Liver (tissue), 9 donors: ENCODE data around the gene SLC38A11. TPM values are rescaled to one million over a fixed set of nuclear protein-coding genes. Genes with fewer than 3 reads are reported as not detected.

Source experiments
- DNase-seq: peaks from one replicate; pipeline ENCODE4 v3.0.0-alpha.2; 2017; ENCODE audit warnings: low spot score
- H3K27ac ChIP-seq, 2 donors: one replicate each; pipeline ENCODE4 v1.7.0; 2013; ENCODE audit warnings: inconsistent platforms in 2 of 2, low read length in 2 of 2, control low read depth in 1 of 2, low read depth in 1 of 2, mild to moderate bottlenecking in 1 of 2
- H3K27me3 ChIP-seq, 4 donors: one replicate each; pipeline versions ENCODE4 v1.6.1 to v1.7.0; 2013; ENCODE audit warnings: low read length in 3 of 4, inconsistent platforms in 1 of 4, mild to moderate bottlenecking in 1 of 4, moderate library complexity in 1 of 4; ENCODE audit not compliant: control insufficient read depth in 4 of 4, insufficient read depth in 4 of 4
- H3K36me3 ChIP-seq, 4 donors: one replicate each; pipeline versions ENCODE4 v1.6.1 to v1.7.0; 2013; ENCODE audit warnings: low read length in 3 of 4, mild to moderate bottlenecking in 3 of 4, low read depth in 1 of 4, moderate library complexity in 1 of 4; ENCODE audit not compliant: control insufficient read depth in 4 of 4, insufficient read depth in 3 of 4
- H3K4me1 ChIP-seq, 4 donors: one replicate each; pipeline versions ENCODE4 v1.6.1 to v1.7.0; 2013; ENCODE audit warnings: low read length in 3 of 4, mild to moderate bottlenecking in 3 of 4, moderate library complexity in 1 of 4; ENCODE audit not compliant: control insufficient read depth in 4 of 4, insufficient read depth in 4 of 4
- H3K4me3 ChIP-seq, 3 donors: one replicate each; pipeline versions ENCODE4 v1.6.1 to v1.7.0; 2013; ENCODE audit warnings: low read length in 3 of 3, control low read depth in 1 of 3, low read depth in 1 of 3, mild to moderate bottlenecking in 1 of 3
- H3K9ac ChIP-seq, 2 donors: one replicate each; pipeline ENCODE4 v1.7.0; 2013; ENCODE audit warnings: low read length in 2 of 2, mild to moderate bottlenecking in 2 of 2, moderate library complexity in 2 of 2, control low read depth in 1 of 2, low read depth in 1 of 2
- H3K9me3 ChIP-seq, 4 donors: one replicate each; pipeline versions ENCODE4 v1.6.1 to v1.7.0; 2013; ENCODE audit warnings: low read length in 3 of 4; ENCODE audit not compliant: control insufficient read depth in 4 of 4
- EGR1 ChIP-seq, 2 donors: IDR thresholded peaks; 2 replicates each; pipeline ENCODE4 v1.6.1; 2016 to 2018; ENCODE audit warnings: antibody characterized with exemption in 2 of 2, low read depth in 2 of 2
- FOXA1 ChIP-seq: IDR thresholded peaks from 2 replicates; pipeline ENCODE4 v1.6.1; 2016; ENCODE audit warnings: antibody characterized with exemption
- FOXA2 ChIP-seq: IDR thresholded peaks from 2 replicates; pipeline ENCODE4 v1.6.1; 2016; ENCODE audit warnings: antibody characterized with exemption
- GABPA ChIP-seq, 2 donors: IDR thresholded peaks in 1 of 2; conservative IDR thresholded peaks in 1 of 2; 2 replicates each; pipeline ENCODE4 v1.6.1; 2016; ENCODE audit warnings: antibody characterized with exemption in 2 of 2, mild to moderate bottlenecking in 1 of 2, moderate library complexity in 1 of 2
- HNF4A ChIP-seq, 2 donors: conservative IDR thresholded peaks; 2 replicates each; pipeline ENCODE4 v1.6.1; 2016; ENCODE audit warnings: antibody characterized with exemption in 2 of 2, mild to moderate bottlenecking in 2 of 2
- HNF4G ChIP-seq: IDR thresholded peaks from 2 replicates; pipeline ENCODE4 v1.6.1; 2016; ENCODE audit warnings: antibody characterized with exemption
- JUND ChIP-seq, 2 donors: IDR thresholded peaks; 2 replicates each; pipeline ENCODE4 v1.6.1; 2016; ENCODE audit warnings: antibody characterized with exemption in 2 of 2
- NR2F2 ChIP-seq: IDR thresholded peaks from 2 replicates; pipeline ENCODE4 v1.6.1; 2016; ENCODE audit warnings: antibody characterized with exemption
- RAD21 ChIP-seq, 2 donors: IDR thresholded peaks; 2 replicates each; pipeline ENCODE4 v1.6.1; 2016; ENCODE audit warnings: antibody characterized with exemption in 2 of 2, mild to moderate bottlenecking in 2 of 2
- RXRA ChIP-seq, 2 donors: IDR thresholded peaks; 2 replicates each; pipeline ENCODE4 v1.6.1; 2017 to 2018; ENCODE audit warnings: antibody characterized with exemption in 2 of 2, mild to moderate bottlenecking in 1 of 2
- SP1 ChIP-seq: IDR thresholded peaks from 2 replicates; pipeline ENCODE4 v1.6.1; 2018; ENCODE audit warnings: antibody characterized with exemption, mild to moderate bottlenecking
- TAF1 ChIP-seq: conservative IDR thresholded peaks from 2 replicates; pipeline ENCODE4 v1.6.1; 2016; ENCODE audit warnings: antibody characterized with exemption, mild to moderate bottlenecking
- YY1 ChIP-seq: IDR thresholded peaks from 2 replicates; pipeline ENCODE4 v1.6.1; 2016; ENCODE audit warnings: antibody characterized with exemption, mild to moderate bottlenecking
- WGBS: extraction: QIAGEN DNeasy Blood & Tissue Kit; methylation state at CpG from one replicate; pipeline ENCODE4 v1.1.7; 2013; 5-methylcytosine and 5-hydroxymethylcytosine counted together
- polyA plus RNA-seq, 2 donors: library from polyadenylated mRNA; stranded (reverse) in 1 of 2; unstranded in 1 of 2; fragments of 200-250 nt in 1 of 2; fragments of >200 nt in 1 of 2; fragmentation: Nextera tagmentation in 1 of 2; extraction: Ambion mirVana in 1 of 2; gene quantifications; one replicate each; pipeline versions ENCODE4 v1.2.1 to v1.2.3, GENCODE V29; 2013 to 2015
- total RNA-seq, 2 donors: library from RNA; depleted of rRNA; stranded (reverse); fragments of >200 nt; gene quantifications; one replicate each; pipeline ENCODE4 v1.2.3, GENCODE V29; 2014
- TF ChIP-seq, protein P1 (sequence below): IDR thresholded peaks from 2 replicates; pipeline ENCODE4 v1.6.1; 2016; ENCODE audit warnings: antibody characterized with exemption
- TF ChIP-seq, protein P2 (sequence below): fragments of 150-350 bp; IDR thresholded peaks from 2 replicates; pipeline ENCODE4 v1.5.1; 2017; ENCODE audit warnings: improper control_type of control experiment, low read depth, low read length; ENCODE audit not compliant: missing input control
- TF ChIP-seq, protein P3 (sequence below): IDR thresholded peaks from 2 replicates; pipeline ENCODE4 v1.6.1; 2016; ENCODE audit warnings: antibody characterized with exemption
- TF ChIP-seq, protein P4 (sequence below): IDR thresholded peaks from 2 replicates; pipeline ENCODE4 v1.6.1; 2016; ENCODE audit warnings: antibody characterized with exemption, mild to moderate bottlenecking
- TF ChIP-seq, protein P5 (sequence below): IDR thresholded peaks from 2 replicates; pipeline ENCODE4 v1.6.1; 2016; ENCODE audit warnings: antibody characterized with exemption
- donor health status: healthy.
- donor health status: healthy.
- donor health status: healthy.
- donor health status: healthy.
- donor health status: healthy.

SLC38A11 gene
- total and polyA plus RNA-seq, 4 donors = 0.54 to 3.3 (median 2.3) TPM

DNA sequence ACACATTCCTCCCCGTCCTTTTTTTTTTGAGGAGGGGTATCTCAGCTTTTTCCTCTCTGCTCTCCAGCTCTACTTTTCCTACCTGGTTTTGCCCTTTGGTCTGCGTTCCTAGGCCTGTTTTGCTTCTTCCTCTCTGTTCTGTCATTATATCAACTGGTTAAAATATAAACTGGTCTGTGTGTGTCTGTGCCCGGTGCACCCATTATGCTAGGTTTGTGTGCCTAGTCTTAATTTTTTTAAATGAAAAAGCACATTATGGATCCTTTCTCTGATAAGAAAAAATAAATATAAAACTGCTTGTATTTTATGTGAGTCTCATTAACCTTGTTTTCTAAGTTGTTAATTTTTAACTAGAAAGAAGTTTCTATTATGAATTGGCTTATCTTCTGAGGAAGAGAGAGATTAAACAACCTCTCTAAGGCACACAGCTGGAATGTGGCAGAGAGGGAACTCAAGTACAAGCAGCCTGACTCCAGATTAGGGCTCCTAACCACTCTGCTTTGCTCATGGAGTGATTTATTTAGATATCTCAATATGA lies 17.4 kb downstream of the SLC38A11 start:
- peak overlapping the region; percentile 73 to 78 for H3K27ac ChIP-seq
- no peaks in the 10 kb centered on the region for H3K36me3 ChIP-seq
- H3K9ac ChIP-seq = peak overlapping the region; percentile 7 to 88
- H3K9me3 ChIP-seq = no peaks in the 10 kb centered on the region
- 17% methylated on average over 3 of the region's 3 CpGs for WGBS
- TF ChIP-seq HNF4A (conservative IDR thresholded peaks at IDR 0.05) (peak; percentile 70 to 74), RXRA (IDR thresholded peaks at IDR 0.05) (peak; percentile 38 to 41), RAD21 (IDR thresholded peaks at IDR 0.05) (peak in 1 of 2 donors; percentile 26), FOXA2 (no peak), GABPA (IDR thresholded peaks at IDR 0.05 in 1 of 2, conservative IDR thresholded peaks at IDR 0.05 in 1 of 2) (no peak), FOXA1 (no peak), YY1 (peak; percentile 76), TAF1 (peak; percentile 55), SP1 (peak; percentile 69), EGR1 (IDR thresholded peaks at IDR 0.05; ENCODE audit: low read depth in 2 of 2) (no peak), HNF4G (peak; percentile 30), JUND (IDR thresholded peaks at IDR 0.05) (no peak), NR2F2 (no peak)
- TF ChIP-seq, protein P1, sequence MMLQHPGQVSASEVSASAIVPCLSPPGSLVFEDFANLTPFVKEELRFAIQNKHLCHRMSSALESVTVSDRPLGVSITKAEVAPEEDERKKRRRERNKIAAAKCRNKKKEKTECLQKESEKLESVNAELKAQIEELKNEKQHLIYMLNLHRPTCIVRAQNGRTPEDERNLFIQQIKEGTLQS = no peak
- TF ChIP-seq, protein P2, sequence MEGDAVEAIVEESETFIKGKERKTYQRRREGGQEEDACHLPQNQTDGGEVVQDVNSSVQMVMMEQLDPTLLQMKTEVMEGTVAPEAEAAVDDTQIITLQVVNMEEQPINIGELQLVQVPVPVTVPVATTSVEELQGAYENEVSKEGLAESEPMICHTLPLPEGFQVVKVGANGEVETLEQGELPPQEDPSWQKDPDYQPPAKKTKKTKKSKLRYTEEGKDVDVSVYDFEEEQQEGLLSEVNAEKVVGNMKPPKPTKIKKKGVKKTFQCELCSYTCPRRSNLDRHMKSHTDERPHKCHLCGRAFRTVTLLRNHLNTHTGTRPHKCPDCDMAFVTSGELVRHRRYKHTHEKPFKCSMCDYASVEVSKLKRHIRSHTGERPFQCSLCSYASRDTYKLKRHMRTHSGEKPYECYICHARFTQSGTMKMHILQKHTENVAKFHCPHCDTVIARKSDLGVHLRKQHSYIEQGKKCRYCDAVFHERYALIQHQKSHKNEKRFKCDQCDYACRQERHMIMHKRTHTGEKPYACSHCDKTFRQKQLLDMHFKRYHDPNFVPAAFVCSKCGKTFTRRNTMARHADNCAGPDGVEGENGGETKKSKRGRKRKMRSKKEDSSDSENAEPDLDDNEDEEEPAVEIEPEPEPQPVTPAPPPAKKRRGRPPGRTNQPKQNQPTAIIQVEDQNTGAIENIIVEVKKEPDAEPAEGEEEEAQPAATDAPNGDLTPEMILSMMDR = no peak
- TF ChIP-seq, protein P3, sequence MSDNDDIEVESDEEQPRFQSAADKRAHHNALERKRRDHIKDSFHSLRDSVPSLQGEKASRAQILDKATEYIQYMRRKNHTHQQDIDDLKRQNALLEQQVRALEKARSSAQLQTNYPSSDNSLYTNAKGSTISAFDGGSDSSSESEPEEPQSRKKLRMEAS = no peak
- TF ChIP-seq, protein P4, sequence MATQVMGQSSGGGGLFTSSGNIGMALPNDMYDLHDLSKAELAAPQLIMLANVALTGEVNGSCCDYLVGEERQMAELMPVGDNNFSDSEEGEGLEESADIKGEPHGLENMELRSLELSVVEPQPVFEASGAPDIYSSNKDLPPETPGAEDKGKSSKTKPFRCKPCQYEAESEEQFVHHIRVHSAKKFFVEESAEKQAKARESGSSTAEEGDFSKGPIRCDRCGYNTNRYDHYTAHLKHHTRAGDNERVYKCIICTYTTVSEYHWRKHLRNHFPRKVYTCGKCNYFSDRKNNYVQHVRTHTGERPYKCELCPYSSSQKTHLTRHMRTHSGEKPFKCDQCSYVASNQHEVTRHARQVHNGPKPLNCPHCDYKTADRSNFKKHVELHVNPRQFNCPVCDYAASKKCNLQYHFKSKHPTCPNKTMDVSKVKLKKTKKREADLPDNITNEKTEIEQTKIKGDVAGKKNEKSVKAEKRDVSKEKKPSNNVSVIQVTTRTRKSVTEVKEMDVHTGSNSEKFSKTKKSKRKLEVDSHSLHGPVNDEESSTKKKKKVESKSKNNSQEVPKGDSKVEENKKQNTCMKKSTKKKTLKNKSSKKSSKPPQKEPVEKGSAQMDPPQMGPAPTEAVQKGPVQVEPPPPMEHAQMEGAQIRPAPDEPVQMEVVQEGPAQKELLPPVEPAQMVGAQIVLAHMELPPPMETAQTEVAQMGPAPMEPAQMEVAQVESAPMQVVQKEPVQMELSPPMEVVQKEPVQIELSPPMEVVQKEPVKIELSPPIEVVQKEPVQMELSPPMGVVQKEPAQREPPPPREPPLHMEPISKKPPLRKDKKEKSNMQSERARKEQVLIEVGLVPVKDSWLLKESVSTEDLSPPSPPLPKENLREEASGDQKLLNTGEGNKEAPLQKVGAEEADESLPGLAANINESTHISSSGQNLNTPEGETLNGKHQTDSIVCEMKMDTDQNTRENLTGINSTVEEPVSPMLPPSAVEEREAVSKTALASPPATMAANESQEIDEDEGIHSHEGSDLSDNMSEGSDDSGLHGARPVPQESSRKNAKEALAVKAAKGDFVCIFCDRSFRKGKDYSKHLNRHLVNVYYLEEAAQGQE = peak; percentile 88
- TF ChIP-seq, protein P5, sequence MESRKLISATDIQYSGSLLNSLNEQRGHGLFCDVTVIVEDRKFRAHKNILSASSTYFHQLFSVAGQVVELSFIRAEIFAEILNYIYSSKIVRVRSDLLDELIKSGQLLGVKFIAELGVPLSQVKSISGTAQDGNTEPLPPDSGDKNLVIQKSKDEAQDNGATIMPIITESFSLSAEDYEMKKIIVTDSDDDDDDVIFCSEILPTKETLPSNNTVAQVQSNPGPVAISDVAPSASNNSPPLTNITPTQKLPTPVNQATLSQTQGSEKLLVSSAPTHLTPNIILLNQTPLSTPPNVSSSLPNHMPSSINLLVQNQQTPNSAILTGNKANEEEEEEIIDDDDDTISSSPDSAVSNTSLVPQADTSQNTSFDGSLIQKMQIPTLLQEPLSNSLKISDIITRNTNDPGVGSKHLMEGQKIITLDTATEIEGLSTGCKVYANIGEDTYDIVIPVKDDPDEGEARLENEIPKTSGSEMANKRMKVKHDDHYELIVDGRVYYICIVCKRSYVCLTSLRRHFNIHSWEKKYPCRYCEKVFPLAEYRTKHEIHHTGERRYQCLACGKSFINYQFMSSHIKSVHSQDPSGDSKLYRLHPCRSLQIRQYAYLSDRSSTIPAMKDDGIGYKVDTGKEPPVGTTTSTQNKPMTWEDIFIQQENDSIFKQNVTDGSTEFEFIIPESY = no peak
- H3K27me3 ChIP-seq = no peaks in the 10 kb centered on the region
- H3K4me3 ChIP-seq = peak overlapping the region in 2 of 3 donors; percentile 0 to 18
- DNase-seq = no peak
- H3K4me1 ChIP-seq = peaks cover 2 to 20% (median 9%) of the 10 kb centered on the region in 4 donors
